Colonic mucosa (tissue), 4 donors: ENCODE results near the gene GRIK2. TPM values are rescaled to one million over a fixed set of nuclear protein-coding genes. Genes with fewer than 3 reads are reported as not detected.

Experiments
- DNase-seq: peaks from one replicate; pipeline ENCODE4 v3.0.0-alpha.2; 2020
- H3K27ac ChIP-seq: fragments of 200-600 bp; one replicate; pipeline ENCODE4 v1.8.0; 2021
- H3K27me3 ChIP-seq: fragments of 200-600 bp; one replicate; pipeline ENCODE4 v1.8.0; 2021
- H3K36me3 ChIP-seq: fragments of 200-600 bp; one replicate; pipeline ENCODE4 v1.8.0; 2021
- H3K4me1 ChIP-seq: fragments of 200-600 bp; one replicate; pipeline ENCODE4 v1.8.0; 2021; ENCODE audit warnings: mild to moderate bottlenecking
- H3K4me3 ChIP-seq: fragments of 200-600 bp; one replicate; pipeline ENCODE4 v1.8.0; 2021
- H3K9ac ChIP-seq, 2 donors: one replicate each; pipeline ENCODE4 v1.7.0; 2013; ENCODE audit warnings: control low read depth in 2 of 2, low read depth in 2 of 2, low read length in 2 of 2
- H3K9me3 ChIP-seq: fragments of 200-600 bp; one replicate; pipeline ENCODE4 v1.8.0; 2021
- intact Hi-C: fragments of 100-400 bp; cut with DNase I; formaldehyde crosslinking; loops from one replicate; pipeline ENCODE4 v1.14.1; 2022
- total RNA-seq, 2 donors: library from RNA; stranded (reverse); fragmentation: NEBNext Ultra II Directional in 1 of 2; extraction: Animal tissue kit (Norgen Biotek cat#: 25700) in 1 of 2; gene quantifications; one replicate each; pipeline ENCODE4 v1.2.1, GENCODE V29; 2021
- TF ChIP-seq, protein P1 (sequence below): fragments of 200-600 bp; IDR thresholded peaks from one replicate; pipeline ENCODE4 v1.8.0; 2022; ENCODE audit warnings: antibody characterized with exemption, mild to moderate bottlenecking
- donor health status: healthy.
- donor health status: DM: no; HTN: no; CAD: no.
- donor health status: DM: no; HTN: no; CAD: no.

Gene GRIK2
- total RNA-seq, 2 donors from 2014 or later, result 0.50 to 0.72 TPM

DNA sequence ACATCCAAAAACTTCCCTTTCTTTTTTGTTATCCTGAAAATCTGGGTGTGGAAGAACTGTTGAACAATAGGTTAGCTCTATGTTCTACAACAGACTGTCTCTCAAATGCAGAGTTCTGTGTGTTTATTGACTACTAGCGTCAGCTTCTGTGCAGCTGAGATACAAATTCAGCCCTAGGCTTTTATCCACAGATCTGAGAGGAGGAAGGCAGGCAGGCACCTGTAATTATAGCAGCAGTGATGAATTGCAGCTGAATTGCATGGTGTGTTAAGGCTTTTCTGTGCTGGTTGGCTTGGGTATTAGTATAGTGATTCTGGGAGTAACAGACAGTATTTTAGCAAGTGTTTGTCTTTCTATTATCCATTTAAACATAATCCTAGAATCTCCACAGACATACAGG is 24.4 kb downstream of the GRIK2 start:
- intact Hi-C loops, result no loop called here
- no peak overlapping the region for H3K4me3 ChIP-seq
- no peaks in the 10 kb centered on the region for H3K36me3 ChIP-seq
- no peaks in the 10 kb centered on the region for H3K4me1 ChIP-seq
- DNase-seq, result no peak
- H3K9me3 ChIP-seq, result no peaks in the 10 kb centered on the region
- H3K27me3 ChIP-seq, result no peaks in the 10 kb centered on the region
- TF ChIP-seq, protein P1, sequence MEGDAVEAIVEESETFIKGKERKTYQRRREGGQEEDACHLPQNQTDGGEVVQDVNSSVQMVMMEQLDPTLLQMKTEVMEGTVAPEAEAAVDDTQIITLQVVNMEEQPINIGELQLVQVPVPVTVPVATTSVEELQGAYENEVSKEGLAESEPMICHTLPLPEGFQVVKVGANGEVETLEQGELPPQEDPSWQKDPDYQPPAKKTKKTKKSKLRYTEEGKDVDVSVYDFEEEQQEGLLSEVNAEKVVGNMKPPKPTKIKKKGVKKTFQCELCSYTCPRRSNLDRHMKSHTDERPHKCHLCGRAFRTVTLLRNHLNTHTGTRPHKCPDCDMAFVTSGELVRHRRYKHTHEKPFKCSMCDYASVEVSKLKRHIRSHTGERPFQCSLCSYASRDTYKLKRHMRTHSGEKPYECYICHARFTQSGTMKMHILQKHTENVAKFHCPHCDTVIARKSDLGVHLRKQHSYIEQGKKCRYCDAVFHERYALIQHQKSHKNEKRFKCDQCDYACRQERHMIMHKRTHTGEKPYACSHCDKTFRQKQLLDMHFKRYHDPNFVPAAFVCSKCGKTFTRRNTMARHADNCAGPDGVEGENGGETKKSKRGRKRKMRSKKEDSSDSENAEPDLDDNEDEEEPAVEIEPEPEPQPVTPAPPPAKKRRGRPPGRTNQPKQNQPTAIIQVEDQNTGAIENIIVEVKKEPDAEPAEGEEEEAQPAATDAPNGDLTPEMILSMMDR, result no peak
- no peak overlapping the region for H3K27ac ChIP-seq
- H3K9ac ChIP-seq, result no peak overlapping the region

- Histone ChIP-seq H3K9me3 (no peaks in the 10 kb centered on the region), H3K36me3 (no peaks in the 10 kb centered on the region), H3K4me3 (no peak overlapping the region), H3K27ac (no peak overlapping the region), H3K27me3 (no peaks in the 10 kb centered on the region), H3K9ac (no peak overlapping the region), H3K4me1 (no peaks in the 10 kb centered on the region)
- no peak for DNase-seq
- intact Hi-C loops, result no loop called here
- TF ChIP-seq, protein P1, result no peak
Measured at GRCh38 chr6:101422251-101422650, 28.7 kb downstream of the GRIK2 start.

DNA sequence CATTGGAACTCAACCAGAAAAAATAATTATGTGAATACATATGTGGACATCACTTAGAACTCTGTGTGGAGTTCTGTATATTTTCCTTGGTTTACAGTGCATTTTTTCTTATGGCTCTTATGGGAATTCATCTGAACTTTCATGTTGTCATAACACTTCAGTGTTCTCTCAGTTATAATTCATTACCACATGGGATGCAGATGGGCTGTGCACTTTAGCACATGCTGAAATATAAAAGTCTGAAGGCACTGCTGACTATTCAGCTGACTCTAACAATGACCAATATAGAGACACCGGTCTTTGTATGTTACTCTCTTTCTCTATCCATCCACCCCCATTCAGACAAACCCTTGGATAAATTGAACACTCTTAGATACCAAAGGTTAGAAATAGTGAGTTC is 29.3 kb downstream of the GRIK2 start:
- Histone ChIP-seq H3K4me1 (no peaks in the 10 kb centered on the region), H3K4me3 (no peak overlapping the region), H3K27ac (no peak overlapping the region), H3K36me3 (no peaks in the 10 kb centered on the region), H3K9me3 (no peaks in the 10 kb centered on the region), H3K9ac (no peak overlapping the region), H3K27me3 (no peaks in the 10 kb centered on the region)
- DNase-seq, result no peak
- intact Hi-C loops, result no loop called here
- TF ChIP-seq, protein P1, result no peak

- H3K27me3 ChIP-seq, result no peaks in the 10 kb centered on the region
- DNase-seq, result no peak
- H3K9me3 ChIP-seq, result no peaks in the 10 kb centered on the region
- H3K36me3 ChIP-seq, result no peaks in the 10 kb centered on the region
- H3K4me1 ChIP-seq, result no peaks in the 10 kb centered on the region
- H3K9ac ChIP-seq, result no peak overlapping the region
- intact Hi-C loops, result no loop called here
- H3K4me3 ChIP-seq, result no peak overlapping the region
- H3K27ac ChIP-seq, result no peak overlapping the region
- TF ChIP-seq, protein P1, result no peak
Measured at GRCh38 chr6:101429270-101429669, 35.8 kb downstream of the GRIK2 start.

DNA sequence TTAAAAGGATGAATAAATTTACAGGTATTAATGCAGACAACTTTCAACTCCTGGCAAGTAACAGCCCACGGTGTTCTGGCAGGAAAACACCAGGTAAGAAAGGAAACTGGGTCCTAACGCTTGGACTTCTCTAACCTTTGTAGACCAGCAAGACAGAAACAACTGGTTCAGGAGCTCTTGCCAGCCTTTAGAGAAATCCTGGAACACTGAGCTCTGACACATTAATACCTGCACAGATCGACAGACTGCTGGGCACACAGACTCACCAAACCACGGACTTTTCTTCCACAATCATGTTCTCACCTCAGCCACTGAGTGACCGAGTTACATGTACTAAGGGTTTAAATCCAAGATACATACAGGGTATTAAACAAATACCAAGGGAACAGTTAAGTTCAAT is 36.3 kb downstream of the GRIK2 start:
- H3K27ac ChIP-seq, result no peak overlapping the region
- H3K4me3 ChIP-seq, result no peak overlapping the region
- TF ChIP-seq, protein P1, result no peak
- no peak overlapping the region for H3K9ac ChIP-seq
- no peaks in the 10 kb centered on the region for H3K9me3 ChIP-seq
- H3K27me3 ChIP-seq, result no peaks in the 10 kb centered on the region
- no peak for DNase-seq
- intact Hi-C loops, result no loop called here
- H3K36me3 ChIP-seq, result no peaks in the 10 kb centered on the region
- H3K4me1 ChIP-seq, result no peaks in the 10 kb centered on the region

DNA sequence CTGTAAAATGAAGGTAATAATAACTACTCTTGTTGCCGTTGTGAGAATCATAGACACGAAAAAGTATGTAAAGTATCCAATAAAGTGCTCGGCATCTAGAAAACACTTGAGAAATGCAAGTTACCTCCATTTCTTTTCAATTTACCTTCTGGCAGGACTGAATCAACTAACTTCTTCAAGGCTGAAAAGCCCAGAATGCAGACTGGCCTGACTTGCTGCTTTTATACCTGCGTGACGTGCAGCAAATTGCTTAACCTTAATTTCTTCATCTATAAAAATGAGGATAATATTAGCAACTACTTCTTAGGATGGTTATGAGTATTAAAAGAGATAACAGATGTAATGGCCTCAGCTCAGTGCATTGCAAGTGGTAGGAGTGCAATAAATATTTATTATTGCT is 39.6 kb downstream of the GRIK2 start:
- Histone ChIP-seq H3K27me3 (no peaks in the 10 kb centered on the region), H3K4me3 (no peak overlapping the region), H3K27ac (no peak overlapping the region), H3K4me1 (no peaks in the 10 kb centered on the region), H3K36me3 (no peaks in the 10 kb centered on the region), H3K9ac (no peak overlapping the region), H3K9me3 (no peaks in the 10 kb centered on the region)
- no peak for DNase-seq
- intact Hi-C loops, result no loop called here
- TF ChIP-seq, protein P1, result no peak
